ENCODE measurements around the gene B3GALT4.

B3GALT4 gene

DNA sequence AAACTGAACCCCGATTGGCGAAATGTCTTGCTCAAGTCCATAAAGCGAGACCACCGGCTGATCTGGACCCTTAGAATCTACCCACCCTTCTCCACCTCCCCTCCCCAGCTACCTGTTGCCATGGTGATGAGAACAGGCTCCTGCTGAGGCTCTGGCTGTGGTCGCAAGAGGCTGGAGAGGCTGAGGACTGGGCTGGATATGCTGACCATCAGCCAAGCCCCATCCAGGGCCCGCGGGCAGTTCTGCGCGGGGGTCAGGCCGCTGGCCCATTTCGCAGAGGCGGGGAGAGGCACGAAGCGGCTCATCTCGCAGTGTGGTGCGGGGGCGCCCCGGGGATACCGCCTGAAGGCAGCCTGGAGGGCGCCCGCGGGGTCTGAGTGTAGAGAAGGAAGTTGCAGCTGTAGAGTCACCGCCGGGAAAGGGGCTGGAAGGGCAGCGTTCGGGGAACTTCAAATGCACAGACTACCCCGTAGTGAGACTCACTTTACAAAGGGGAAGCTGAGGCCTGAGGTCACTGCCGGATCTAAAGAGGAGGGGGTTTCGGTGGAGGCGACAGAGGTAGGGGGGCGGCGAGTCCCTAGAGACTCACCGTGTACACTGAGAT is 36.3 kb downstream of the B3GALT4 start:
- no peak for FAIRE-seq
- no peak for DNase-seq (ENCODE audit: insufficient read length, low spot score)

DNA sequence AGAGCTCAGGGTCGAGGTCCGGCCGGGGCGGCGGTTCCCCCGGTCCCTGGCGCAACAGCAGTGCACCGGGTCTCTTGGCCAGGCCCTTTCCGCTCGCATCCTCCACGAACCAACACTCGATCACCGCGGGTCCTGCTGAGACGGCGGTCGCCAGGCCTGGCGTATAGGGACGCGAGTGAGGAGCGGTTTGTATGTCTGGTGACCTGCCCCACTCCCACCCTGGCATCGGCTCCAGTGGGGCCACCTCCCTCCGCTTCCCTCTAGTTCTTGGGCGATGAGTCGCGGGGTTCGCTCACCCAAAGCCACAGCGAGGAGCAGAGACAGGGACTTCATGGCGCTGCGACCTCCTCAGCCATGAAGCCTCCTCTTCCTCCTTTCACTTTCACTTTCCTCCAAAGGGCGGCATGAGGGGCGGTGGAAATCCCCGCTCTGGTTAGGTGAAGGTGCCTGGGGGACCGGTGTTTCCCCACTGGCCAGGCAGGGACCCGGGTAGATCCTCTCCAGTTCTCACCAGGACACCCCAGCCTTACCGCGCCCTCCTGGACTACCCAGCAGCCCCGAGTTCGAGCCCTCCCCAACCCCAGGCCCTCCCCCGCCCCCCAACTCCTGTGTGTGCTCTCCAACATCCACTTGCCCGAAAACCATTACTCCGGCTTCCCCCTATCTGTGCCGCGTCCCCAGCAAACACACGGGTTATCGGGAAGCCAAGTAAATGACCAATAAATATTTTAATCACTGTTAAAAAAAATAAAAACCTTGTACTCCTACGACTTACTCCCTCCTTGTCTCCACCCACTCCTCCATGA is 37.0 kb downstream of the B3GALT4 start, which contains the start of gene TAPBP:
TAPBP (minus strand) TSS at position 370 of the 806 bp plus-strand sequence; CDS start at position 333, 37 bp downstream.
- DNase-seq (ENCODE audit: insufficient read length, low spot score) (no peak), FAIRE-seq (no peak)

DNA sequence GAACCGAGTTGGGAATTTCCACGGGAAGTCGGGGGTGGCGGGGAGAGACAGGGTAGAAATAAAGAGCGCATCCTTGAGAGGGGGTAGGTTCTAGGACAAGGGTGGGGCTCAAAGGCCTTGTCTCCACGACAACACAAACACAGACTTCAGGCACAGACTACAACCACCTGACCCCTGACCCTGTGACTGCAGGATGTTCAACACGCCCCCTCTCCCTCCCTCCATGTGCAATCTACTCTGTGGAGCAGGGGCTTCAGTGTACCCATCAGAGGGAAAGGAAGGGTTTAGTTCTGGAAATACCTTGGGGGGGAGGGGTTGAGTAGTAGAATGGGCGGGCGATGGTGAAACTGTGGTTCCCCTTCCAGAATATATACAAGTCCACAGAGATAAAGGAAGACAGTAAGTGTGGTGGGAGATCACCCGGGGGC is 37.6 kb downstream of the B3GALT4 start:
- no peak for DNase-seq (ENCODE audit: insufficient read length, low spot score)

DNA sequence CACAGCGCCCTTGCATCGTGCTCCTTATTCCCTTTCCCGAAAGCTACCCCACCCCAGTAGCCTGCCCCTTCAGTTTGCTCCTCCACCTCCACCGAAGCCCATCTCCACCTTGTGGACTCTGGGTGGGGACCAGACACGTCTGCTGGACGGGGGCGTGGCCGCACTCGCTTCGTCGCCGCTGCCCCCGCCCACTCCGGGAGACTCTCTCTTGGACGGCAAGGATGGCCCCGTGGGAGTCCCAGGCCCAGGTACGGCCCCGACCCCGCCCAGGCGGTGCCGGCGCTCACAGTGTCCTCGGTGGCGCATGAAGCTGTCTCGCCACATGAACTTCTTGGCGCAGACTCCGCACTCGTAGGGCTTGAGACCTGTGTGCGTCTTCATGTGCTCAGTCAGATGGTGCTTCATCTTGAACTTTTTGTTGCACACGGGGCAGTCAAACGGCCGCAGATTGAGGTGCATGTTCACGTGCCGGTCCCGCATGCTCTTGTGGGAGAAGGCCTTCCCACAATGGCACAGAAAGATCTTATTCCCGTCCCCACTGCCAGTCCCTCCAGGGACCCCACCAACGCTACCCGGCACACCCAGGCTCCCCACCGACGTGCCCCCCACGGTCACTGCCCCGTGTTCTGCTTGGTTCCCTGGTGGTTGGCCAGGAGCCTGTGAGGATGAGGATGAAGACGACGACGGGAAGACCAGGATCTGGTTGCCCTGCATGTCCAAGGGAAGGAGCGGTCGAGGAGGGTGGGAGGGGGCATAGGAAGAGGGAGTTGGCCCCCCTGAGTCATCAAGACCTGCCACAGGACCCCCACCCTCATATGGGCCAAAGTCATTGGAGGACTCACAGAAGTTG is 38.2 kb downstream of the B3GALT4 start:
- DNase-seq (ENCODE audit: insufficient read length, low spot score) (no peak), FAIRE-seq (no peak)

More for the DNA sequence above, 37.6 kb downstream of the B3GALT4 start:
- no peak for FAIRE-seq

DNA sequence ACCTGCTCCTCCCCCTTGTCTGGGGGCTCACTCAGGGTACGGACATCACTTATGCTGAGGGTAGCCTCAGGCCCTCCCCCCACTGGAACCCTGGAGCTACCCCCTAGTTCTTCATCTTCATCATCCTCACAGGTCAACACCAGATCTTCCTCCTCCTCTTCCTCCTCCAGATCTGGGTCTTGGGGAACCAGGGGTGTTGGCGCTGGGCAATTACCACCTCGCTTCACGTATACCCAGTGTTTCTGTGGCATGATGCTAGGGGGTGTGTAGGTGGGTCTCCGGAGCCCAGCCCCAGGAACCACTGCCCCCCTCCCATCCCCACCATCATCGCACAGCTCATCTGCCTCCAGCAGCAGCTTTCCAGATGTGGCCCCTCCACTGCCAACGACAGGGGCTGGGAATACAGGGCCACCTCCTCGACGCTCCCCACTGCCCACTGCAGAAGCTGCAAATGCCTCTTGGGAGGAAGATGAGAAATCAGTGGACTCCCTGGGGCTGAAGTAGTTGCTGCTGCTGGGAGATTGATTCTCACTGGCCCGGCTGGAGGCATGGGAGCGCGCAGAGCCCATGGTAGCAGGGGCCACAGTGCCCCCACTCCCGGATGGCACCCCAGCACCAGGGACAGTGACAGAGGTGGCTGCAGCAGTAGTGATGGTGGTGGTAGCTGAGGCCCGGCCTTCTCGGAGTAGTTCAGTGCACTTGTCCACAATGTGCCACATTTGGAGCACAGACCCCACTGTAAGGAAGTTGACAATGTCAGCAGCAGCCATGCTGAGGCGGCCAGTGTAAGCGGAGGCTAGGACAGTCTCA is 39.1 kb downstream of the B3GALT4 start:
- DNase-seq (ENCODE audit: insufficient read length, low spot score) = no peak
- FAIRE-seq = no peak

DNA sequence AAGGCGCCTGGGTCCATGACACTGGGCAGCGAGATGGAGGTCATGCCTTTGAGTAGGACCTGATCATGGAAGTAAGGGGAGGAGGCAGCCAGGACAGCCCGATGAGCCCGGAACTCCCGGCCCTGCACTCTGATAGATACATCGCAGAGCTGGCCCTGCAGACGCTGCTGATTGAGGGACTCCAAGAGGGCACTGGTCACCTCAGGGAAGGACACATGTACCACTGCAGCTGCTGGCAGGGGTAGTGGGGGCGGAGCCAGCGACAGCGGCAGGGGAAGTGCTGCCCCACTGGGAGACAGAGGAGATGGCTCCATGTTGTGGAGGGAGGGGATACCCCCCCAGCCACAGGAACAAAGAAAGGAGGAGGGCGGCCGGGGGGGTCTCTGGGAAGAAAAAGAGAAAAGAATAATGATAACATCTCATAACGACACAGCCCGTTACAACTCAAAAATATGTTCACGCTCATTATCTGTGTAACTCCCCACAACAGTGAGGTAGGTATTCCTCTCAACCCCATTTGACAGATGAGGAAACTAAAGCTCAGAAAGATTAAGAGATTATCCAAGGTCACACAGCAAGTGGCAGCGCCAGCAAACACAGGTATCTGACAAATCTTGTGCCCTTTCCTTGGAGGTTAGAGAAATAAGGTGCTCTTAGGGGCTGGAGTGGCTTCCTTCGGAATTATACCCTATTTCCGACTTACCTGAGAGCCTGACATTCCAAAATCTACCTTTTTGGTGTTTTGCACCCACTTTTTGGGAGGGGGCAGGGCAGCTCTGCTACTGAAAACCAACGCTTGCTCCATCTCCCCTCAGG is 39.9 kb downstream of the B3GALT4 start:
- no peak for DNase-seq (ENCODE audit: insufficient read length, low spot score)
- no peak for FAIRE-seq

DNA sequence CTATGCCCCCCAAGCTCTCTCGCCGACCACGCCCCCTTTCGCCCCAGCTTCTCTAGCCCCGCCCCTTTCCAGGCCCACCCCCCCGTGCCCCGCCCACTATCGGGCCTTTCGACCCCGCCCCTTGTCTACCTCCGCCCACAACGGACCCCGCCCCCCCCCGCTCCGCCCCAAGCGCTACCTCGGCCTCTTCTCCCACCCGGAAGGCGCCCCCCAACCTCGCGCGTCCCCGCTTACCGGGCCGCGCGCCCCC is 40.4 kb downstream of the B3GALT4 start:
- DNase-seq (ENCODE audit: insufficient read length, low spot score) (no peak), FAIRE-seq (no peak)

DNA sequence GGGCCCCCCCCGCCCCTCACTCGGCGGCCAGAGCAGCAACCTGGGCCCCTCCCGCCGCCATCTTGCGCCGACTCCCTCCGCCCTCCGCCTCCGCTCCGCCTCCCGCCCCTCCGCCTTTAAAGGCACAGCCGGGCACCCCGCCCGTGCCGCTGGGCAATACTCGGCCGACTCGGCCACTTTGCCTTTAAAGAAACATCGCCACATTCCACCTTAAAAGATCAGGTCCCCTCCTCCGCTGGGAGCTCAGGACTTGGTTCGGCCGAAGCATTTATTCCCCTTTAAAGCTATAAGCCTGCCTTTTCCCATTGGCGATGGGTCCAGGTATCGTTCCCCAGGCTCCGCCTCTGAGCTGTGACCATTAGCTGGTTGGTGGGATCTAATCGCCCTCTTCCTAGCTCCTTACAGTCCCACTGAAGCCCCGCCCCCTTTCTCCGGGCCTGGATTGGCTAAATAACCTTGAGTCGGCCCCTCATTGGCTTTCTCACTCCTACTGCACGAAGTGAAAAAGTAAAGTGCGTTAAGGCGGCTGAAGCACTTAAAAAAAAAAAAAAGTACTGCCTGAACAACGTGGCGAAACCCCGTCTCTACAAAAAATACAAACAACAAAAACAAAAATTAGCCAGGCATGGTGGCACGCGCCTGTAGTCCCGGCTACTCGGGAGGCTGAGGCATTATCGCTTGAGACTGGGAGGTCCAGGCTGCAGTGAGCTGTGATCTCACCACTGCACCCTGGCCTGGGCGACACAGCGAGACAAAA is 40.9 kb downstream of the B3GALT4 start, which contains the start of gene ZBTB22:
ZBTB22 (minus strand) TSS at position 76 of the 757 bp plus-strand sequence. CDS start 828 bp downstream, outside the sequence.
- FAIRE-seq = peak; percentile 82

DNA sequence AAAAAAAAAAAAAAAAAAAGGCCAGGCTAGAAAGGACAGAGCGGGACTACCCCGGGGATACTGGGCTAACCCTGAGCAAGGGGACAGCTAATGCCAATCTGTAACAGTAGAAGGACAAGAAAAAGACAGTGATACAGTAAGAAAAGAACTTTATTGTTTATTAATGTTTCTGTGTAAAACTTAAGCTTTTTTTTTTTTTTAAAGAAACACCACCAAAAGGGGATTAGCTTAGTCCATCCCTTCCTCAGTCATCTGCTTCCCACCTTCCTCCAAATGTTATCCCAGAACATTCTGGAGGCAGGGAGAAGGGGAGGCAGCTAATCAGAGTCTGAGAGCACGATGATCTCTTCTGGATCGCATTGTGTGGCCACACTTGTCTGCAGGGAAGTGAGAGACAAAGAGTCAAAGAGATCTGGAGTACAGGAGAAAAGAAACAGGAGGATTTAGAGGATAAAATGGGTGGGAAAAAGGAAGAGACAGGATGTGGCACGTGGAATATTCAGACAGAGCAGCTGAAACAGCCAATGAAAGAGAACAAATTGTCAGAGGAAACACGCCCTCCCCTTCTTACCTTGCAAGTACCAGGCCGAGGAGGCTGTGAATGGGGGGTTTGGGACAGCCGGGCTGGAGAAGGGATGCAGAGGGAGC is 41.6 kb downstream of the B3GALT4 start:
- DNase-seq (ENCODE audit: insufficient read length, low spot score) (no peak), FAIRE-seq (no peak)

More for the DNA sequence above, 40.9 kb downstream of the B3GALT4 start, which contains the start of gene ZBTB22:
- DNase-seq (ENCODE audit: insufficient read length, low spot score) = peak; percentile 97

DNA sequence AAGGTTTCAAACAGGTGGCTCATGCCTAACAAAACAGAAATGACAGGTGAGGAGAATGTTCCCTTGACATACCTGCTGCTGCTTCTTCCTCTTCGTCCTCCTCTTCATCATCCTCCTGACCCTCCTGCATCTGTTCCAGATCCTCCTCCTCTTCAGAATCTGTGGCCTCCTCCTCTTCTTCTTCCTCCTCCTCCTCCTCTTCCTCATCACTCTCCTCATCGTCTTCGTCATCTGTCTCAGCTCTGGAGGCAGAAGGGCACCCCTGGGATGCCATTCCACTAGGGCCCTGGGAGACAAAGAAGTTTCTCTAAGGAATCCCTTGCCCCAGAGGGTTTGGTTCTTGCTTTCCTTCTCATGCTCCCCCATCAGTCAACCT is 43.0 kb downstream of the B3GALT4 start:
- FAIRE-seq (no peak), DNase-seq (ENCODE audit: insufficient read length, low spot score) (no peak)

DNA sequence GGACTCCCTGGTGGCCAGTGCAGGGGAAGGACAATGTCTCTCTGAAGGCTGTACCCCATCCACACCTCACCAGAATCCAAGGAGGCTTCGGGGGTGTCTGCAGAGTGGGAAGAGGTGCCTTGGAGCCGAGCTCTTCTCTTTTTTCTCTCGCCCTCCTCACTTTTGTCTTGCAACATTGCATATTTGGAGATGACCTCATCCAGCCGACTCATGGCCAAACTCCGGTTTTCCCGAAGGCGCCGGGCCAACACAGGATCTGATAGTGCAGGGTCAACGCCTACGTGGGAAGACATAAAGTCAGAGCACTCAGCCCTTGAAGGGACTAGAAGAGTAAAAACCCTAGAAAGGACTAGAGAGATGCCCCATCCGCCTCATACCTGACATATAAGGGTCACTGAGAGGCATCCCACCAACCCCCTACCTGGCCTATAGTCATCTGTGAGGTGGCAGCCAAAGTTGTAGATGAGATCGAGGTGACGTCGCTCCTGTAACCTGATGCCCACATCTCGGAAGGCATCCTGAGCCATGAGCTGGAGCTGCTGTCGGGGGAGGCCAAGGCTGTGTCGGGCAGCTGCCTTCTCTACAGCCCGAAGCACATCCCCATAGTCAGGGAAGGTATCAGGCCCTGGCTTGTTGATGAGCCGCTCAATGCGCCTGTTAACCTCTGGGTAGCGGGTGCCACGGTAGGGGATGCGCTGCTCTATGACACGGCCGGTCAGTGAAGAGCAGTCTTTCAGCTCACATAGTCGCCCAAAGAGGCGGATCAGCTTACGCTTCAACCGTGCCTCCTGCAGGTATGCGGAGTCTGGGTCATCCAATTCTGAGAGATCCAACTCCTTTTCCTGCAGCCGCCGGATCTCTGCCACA is 43.6 kb downstream of the B3GALT4 start:
- no peak for DNase-seq (ENCODE audit: insufficient read length, low spot score)
- FAIRE-seq = peak; percentile 13

DNA sequence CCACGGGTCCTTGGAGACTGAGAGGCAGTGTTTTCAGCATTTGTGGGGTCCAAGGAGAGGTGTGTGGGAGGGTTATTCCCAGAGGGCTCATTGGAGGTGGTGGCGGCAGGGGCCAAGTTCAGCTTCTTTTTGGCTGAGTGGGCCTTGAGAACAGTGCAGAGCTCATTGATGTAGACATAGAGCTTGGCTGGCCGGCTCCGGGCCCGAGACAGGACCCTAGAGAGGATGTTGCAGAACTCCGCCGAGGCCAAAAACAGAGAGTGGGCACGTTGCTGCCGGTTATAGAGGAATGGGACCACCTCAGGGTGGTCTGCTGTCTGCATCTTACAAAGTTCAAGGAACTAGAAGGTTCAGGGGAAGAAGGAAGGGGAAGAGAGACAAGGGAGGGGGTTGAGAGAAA is 44.3 kb downstream of the B3GALT4 start:
- FAIRE-seq = no peak
- DNase-seq (ENCODE audit: insufficient read length, low spot score) = no peak

DNA sequence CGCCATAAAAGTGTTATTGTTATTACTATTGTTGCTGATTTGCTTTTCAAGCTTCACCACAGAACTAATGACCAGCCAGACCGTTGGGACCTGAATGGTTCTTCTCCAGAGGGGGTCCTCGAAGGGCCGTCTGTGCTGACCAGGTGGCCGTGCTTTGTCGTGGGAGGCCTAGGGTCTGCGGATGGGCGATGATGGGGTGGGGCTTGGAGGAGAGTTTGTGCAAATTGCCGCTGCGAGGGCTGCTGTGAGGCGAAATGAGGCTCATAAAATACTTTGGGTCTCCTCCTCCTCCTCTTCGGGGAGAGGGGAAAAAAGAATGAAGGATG is 46.7 kb downstream of the B3GALT4 start:
- no peak for DNase-seq (ENCODE audit: insufficient read length, low spot score)
- FAIRE-seq = no peak

DNA sequence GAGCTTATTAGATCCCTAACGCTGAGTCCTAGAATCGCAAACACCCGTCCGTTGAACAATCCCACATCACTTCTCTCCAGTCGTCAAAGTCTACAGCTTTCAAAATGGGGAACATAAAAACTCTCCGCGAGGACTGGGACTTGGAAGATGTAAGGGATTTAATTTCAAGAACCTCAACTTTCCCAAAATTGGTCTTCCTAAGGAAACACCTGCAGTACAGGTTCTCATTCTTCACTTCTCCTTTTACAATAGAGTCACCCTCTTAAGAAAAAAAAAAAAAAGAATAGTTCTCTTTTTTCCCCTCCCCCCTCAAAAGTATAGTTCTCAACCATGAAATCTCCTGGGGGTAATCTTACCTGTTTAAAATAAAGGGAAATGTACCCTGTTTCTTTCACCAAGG is 47.2 kb downstream of the B3GALT4 start:
- no peak for FAIRE-seq

More for the DNA sequence above, 47.2 kb downstream of the B3GALT4 start:
- no peak for DNase-seq (ENCODE audit: insufficient read length, low spot score)

All from HTR-8/SVneo (cell line).